A549 (cell line): ENCODE measurements around the gene CC2D1A. TPM values are rescaled to one million over a fixed set of nuclear protein-coding genes. Genes with fewer than 3 reads are reported as not detected.

ENCODE experiments used
- ATAC-seq, 2 experiments: fragments of 200-7000 bp in 1 of 2; fragments of >200 bp in 1 of 2; cut with Nextera tagmentation in 1 of 2; cut with Tn5 transposase in 1 of 2; 3 replicates each; pipeline versions ENCODE4 v1.8.0 to v1.9.1; 2018 to 2020; ENCODE audit warnings: mild to moderate bottlenecking in 1 of 2, moderate library complexity in 1 of 2
- CTCF ChIA-PET: fragments of 300-600 bp; sonication (Branson Sonifier 250); formaldehyde crosslinking; extraction: SDS; loops from one replicate; lab custom pipeline; 2021; ENCODE audit warnings: antibody characterized with exemption, inconsistent platforms; lab: Yijun Ruan, JAX
- POLR2A ChIA-PET: fragments of 350-600 bp; formaldehyde crosslinking; extraction: SDS; loops from one replicate; lab custom pipeline; 2021; ENCODE audit warnings: antibody characterized with exemption, inconsistent platforms; lab: Yijun Ruan, JAX
- DNase-seq, 2 experiments: peaks; one replicate each; pipeline versions ENCODE4 v3.0.0 to v3.0.0-alpha.2; 2011 to 2016; ENCODE audit warnings: low read depth in 1 of 2, low spot score in 1 of 2
- FAIRE-seq: peaks from 2 replicates; lab custom pipeline; 2011; peaks lifted over from hg19 to GRCh38; lab: Jason Lieb, UNC
- H3K27ac ChIP-seq, 2 experiments: fragments of >200 bp; sonication (Bioruptor Twin); formaldehyde crosslinking; 3 replicates each; pipeline ENCODE4 v1.5.1; 2016 to 2017
- H3K4me1 ChIP-seq: fragments of >200 bp; sonication (Bioruptor Twin); formaldehyde crosslinking; 3 replicates; pipeline ENCODE4 v1.6.1; 2016
- H3K4me2 ChIP-seq: fragments of >200 bp; sonication (Bioruptor Twin); formaldehyde crosslinking; 3 replicates; pipeline ENCODE4 v1.6.1; 2016
- H3K4me3 ChIP-seq: fragments of >200 bp; sonication (Bioruptor Twin); formaldehyde crosslinking; 3 replicates; pipeline ENCODE4 v1.5.1; 2016
- H3K9me3 ChIP-seq: fragments of >200 bp; sonication (Bioruptor Twin); formaldehyde crosslinking; 3 replicates; pipeline ENCODE4 v1.6.1; 2016
- BHLHE40 ChIP-seq: IDR thresholded peaks from 2 replicates; pipeline ENCODE4 v1.6.1; 2012; ENCODE audit warnings: low read depth, low read length, inconsistent platforms
- FOSL2 ChIP-seq, 2 experiments: fragments of 450-650 bp in 1 of 2; fragments of >200 bp in 1 of 2; sonication (Bioruptor Twin) in 1 of 2; formaldehyde crosslinking; IDR thresholded peaks; 2 replicates each; pipeline versions ENCODE4 v1.5.0 to v1.6.1; 2016 to 2020; ENCODE audit warnings: mild to moderate bottlenecking in 1 of 2, moderate library complexity in 1 of 2
- JUN ChIP-seq, 2 experiments: fragments of >200 bp; sonication (Bioruptor Twin); formaldehyde crosslinking; IDR thresholded peaks; 2 replicates in 1 of 2; 3 replicates in 1 of 2; pipeline ENCODE4 v1.6.1; 2016 to 2017
- KDM1A ChIP-seq: fragments of 200-600 bp; sonication (generic); IDR thresholded peaks from 2 replicates; pipeline ENCODE4 v1.6.1; 2016; ENCODE audit warnings: low read depth, mild to moderate bottlenecking
- KDM5A ChIP-seq: fragments of 200-600 bp; sonication (generic); IDR thresholded peaks from 2 replicates; pipeline ENCODE4 v1.6.1; 2016; ENCODE audit warnings: antibody characterized with exemption, mild to moderate bottlenecking
- SMC3 ChIP-seq: fragments of >200 bp; sonication (Bioruptor Twin); formaldehyde crosslinking; IDR thresholded peaks from 3 replicates; pipeline ENCODE4 v1.6.1; 2018; ENCODE audit warnings: inconsistent platforms
- TFCP2L1 ChIP-seq: fragments of 250-450 bp; sonication (Bioruptor Pico); IDR thresholded peaks from 2 replicates; pipeline ENCODE4 v1.5.0; 2021; ENCODE audit warnings: mild to moderate bottlenecking
- ZC3H11A ChIP-seq: fragments of 450-650 bp; IDR thresholded peaks from 2 replicates; pipeline ENCODE4 v1.6.1; 2014; ENCODE audit warnings: antibody characterized with exemption, mild to moderate bottlenecking
- WGBS: methylation state at CpG from one replicate; pipeline ENCODE4 v1.1.6; 2017; ENCODE audit errors: missing lambda C conversion rate; 5-methylcytosine and 5-hydroxymethylcytosine counted together
- polyA plus RNA-seq, 4 experiments: library from polyadenylated mRNA; depleted of rRNA in 3 of 4; stranded (reverse); fragments of >200 nt; fragmentation: RNase III in 1 of 4; extraction: RNeasy Plus Mini Kit Qiagen cat#74134 plus additional on column Dnase treatment in 1 of 4; gene quantifications; 2 replicates in 3 of 4; 3 replicates in 1 of 4; pipeline ENCODE4 v1.2.3, GENCODE V29; 2011 to 2017
- TF ChIP-seq, protein P1 (sequence below): fragments of 200-600 bp; sonication (generic); IDR thresholded peaks from 2 replicates; pipeline ENCODE4 v1.6.1; 2016; ENCODE audit warnings: antibody characterized with exemption, mild to moderate bottlenecking, moderate library complexity
- TF ChIP-seq, protein P2 (sequence below): fragments of 250-450 bp; sonication (Bioruptor Pico); IDR thresholded peaks from 2 replicates; pipeline ENCODE4 v1.5.0; 2020; ENCODE audit warnings: low read depth, mild to moderate bottlenecking, moderate library complexity
- TF ChIP-seq, protein P3 (sequence below): fragments of >200 bp; sonication (Bioruptor Twin); formaldehyde crosslinking; IDR thresholded peaks from 2 replicates; pipeline ENCODE4 v1.6.1; 2016

CC2D1A gene
- polyA plus RNA-seq, 2 of the 4 experiments (the other 2 are of a cell fraction): 4.8 to 13.9 TPM

DNA sequence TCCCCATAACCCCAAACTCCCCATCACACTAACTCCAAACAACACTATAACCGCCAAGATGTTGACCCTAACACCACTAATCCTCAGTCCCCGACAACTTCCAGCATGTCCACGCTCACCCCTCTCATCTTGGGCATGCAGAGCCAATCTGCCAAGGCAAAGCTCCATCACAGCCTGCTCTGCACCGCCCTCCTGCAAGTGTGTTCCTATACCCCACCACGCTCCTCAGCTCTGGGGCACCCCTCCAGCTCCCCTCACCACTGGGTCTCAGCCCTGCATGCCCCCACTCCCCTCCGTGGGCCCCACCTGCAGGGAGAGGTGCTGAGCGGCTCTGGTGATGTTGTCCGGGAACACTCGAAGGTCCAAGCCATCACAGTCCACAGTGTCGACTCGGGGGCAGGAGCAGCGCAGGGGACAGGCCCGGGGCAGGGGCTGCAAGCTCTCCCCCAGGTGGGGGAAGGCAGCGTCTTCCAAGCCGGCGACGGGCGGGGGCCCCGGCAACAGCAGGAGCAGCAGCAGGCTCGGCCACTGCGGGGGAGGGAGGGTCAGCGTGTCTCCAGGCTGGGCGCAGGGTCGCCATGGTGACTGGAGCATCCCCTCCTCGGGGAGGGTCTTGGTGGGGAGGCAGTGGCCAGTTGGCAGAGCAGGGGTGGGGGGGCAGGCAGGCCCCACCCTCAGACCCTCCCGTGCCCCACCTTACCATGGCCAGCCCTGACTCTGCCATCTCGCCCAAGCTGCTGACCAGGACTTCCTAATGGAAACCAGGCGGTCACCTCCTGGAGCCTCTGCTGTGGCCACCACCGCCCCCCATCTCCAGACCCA is 31.7 kb downstream of the CC2D1A start (continued):
- TF ChIP-seq, protein P1, sequence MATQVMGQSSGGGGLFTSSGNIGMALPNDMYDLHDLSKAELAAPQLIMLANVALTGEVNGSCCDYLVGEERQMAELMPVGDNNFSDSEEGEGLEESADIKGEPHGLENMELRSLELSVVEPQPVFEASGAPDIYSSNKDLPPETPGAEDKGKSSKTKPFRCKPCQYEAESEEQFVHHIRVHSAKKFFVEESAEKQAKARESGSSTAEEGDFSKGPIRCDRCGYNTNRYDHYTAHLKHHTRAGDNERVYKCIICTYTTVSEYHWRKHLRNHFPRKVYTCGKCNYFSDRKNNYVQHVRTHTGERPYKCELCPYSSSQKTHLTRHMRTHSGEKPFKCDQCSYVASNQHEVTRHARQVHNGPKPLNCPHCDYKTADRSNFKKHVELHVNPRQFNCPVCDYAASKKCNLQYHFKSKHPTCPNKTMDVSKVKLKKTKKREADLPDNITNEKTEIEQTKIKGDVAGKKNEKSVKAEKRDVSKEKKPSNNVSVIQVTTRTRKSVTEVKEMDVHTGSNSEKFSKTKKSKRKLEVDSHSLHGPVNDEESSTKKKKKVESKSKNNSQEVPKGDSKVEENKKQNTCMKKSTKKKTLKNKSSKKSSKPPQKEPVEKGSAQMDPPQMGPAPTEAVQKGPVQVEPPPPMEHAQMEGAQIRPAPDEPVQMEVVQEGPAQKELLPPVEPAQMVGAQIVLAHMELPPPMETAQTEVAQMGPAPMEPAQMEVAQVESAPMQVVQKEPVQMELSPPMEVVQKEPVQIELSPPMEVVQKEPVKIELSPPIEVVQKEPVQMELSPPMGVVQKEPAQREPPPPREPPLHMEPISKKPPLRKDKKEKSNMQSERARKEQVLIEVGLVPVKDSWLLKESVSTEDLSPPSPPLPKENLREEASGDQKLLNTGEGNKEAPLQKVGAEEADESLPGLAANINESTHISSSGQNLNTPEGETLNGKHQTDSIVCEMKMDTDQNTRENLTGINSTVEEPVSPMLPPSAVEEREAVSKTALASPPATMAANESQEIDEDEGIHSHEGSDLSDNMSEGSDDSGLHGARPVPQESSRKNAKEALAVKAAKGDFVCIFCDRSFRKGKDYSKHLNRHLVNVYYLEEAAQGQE: no peak
- TF ChIP-seq JUN (IDR thresholded peaks at IDR 0.05) (no peak), KDM5A (no peak), TFCP2L1 (no peak), SMC3 (no peak), KDM1A (no peak), FOSL2 (IDR thresholded peaks at IDR 0.05) (no peak), FOSL2 (CRISPR knock-in tag; IDR thresholded peaks at IDR 0.05) (no peak), ZC3H11A (no peak)
- TF ChIP-seq, protein P2, sequence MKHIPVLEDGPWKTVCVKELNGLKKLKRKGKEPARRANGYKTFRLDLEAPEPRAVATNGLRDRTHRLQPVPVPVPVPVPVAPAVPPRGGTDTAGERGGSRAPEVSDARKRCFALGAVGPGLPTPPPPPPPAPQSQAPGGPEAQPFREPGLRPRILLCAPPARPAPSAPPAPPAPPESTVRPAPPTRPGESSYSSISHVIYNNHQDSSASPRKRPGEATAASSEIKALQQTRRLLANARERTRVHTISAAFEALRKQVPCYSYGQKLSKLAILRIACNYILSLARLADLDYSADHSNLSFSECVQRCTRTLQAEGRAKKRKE: no peak

DNA sequence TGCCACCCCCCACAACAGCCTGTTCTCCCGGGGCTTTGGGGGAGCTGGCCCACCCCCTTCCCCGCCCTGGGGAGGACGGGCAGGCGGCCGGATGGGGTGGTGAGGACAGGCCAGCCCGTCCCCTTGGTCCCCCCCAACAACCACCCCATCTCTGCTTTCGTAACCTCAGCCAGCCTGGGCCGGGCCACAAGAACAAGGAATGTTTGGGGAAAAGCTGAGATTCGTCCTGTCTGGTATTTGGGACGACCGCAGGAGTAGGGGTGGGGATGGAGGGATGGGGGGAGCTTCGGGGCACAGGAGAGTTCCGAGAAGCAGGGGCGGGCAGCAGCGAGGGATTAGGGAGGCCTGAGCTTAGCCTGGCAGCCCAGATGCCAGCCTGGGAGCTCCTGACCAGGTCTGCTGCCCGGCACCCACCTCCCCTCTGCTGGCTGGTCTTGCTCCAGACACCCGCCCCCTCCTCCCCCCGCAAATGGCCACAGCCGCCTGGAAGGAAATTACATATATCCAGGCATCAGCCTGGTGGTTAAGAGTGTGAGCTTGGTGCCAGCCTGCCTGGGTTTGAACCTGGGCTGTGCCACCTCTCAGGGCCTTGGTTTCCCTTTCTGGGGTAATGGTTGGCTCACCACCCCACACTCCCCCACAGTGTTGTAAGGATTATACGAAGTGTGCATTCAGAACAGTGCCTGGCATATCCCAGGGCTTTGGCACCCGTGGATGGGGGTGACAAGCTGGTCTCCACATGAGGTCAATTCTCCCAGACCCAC is 32.5 kb downstream of the CC2D1A start, which contains the start of gene PODNL1:
TSS of gene PODNL1 (minus strand) at position 117 of the 764 bp plus-strand sequence. CDS start 236 bp downstream, outside the sequence.
- DNase-seq (no peak), FAIRE-seq (no peak), ATAC-seq (peak; percentile 15 to 57; a peak in 3 of 6 replicates)
- TF ChIP-seq, protein P3, sequence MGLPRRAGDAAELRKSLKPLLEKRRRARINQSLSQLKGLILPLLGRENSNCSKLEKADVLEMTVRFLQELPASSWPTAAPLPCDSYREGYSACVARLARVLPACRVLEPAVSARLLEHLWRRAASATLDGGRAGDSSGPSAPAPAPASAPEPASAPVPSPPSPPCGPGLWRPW: no peak
- TF ChIP-seq BHLHE40: no peak
- TF ChIP-seq, protein P1: no peak
- peak within 1 kb of the TSS; percentile 48 for H3K4me2 ChIP-seq
- ChIA-PET CTCF (interaction anchor here (1.1 kb wide), 1 partner anchor 20 kb away, joined by 3 read pairs; no protein-coding TSS in a partner anchor), POLR2A (no interaction called here)
- no peak within 1 kb of the TSS for H3K4me3 ChIP-seq
- H3K27ac ChIP-seq: peak within 1 kb of the TSS in 1 of 2 experiments; percentile 66; a peak in 3 of 6 replicates
- WGBS: 58% methylated on average over 2 of the region's 21 CpGs
- peaks cover 8% of the 10 kb centered on the region; the same call in 1 of the 3 replicates for H3K4me1 ChIP-seq
- no peaks in the 10 kb centered on the region for H3K9me3 ChIP-seq
